SU-DHL-6 (cell line): ENCODE measurements around the gene TOLLIP.

ENCODE experiments used
- H2AFZ ChIP-seq: fragments of 200-600 bp; sonication (generic); 2 replicates; pipeline ENCODE4 v1.6.1; 2014; ENCODE audit warnings: low read depth, mild to moderate bottlenecking, moderate library complexity, mixed read lengths, antibody characterized with exemption, low read length; ENCODE audit not compliant: severe bottlenecking
- H3F3A ChIP-seq: fragments of 200-600 bp; shearing (Covaris generic); 2 replicates; pipeline ENCODE4 v1.6.0; 2016; ENCODE audit warnings: antibody characterized with exemption, mild to moderate bottlenecking; ENCODE audit not compliant: insufficient read depth
- H3K27ac ChIP-seq: fragments of 200-600 bp; sonication (generic); 2 replicates; pipeline ENCODE4 v1.5.1; 2016; ENCODE audit warnings: low read depth, mild to moderate bottlenecking, low read length, moderate library complexity, mixed read lengths
- H3K27me3 ChIP-seq: fragments of 200-600 bp; sonication (generic), shearing (Covaris generic); 2 replicates; pipeline ENCODE4 v1.6.0; 2014; ENCODE audit warnings: mild to moderate bottlenecking, low read length
- H3K36me3 ChIP-seq: fragments of 200-600 bp; sonication (generic); 2 replicates; pipeline ENCODE4 v1.6.1; 2014; ENCODE audit warnings: mild to moderate bottlenecking, low read length, mixed read lengths
- H3K4me2 ChIP-seq: fragments of 300-600, 200-600 bp; shearing (Covaris generic), sonication (generic); 2 replicates; pipeline ENCODE4 v1.6.0; 2014; ENCODE audit warnings: low read length, low read depth, mild to moderate bottlenecking; ENCODE audit not compliant: poor library complexity, severe bottlenecking
- H3K4me3 ChIP-seq: fragments of 200-600 bp; sonication (generic); 2 replicates; pipeline ENCODE4 v1.5.1; 2014; ENCODE audit warnings: antibody characterized with exemption, low read length, mild to moderate bottlenecking, mixed read lengths; ENCODE audit not compliant: insufficient read depth, poor library complexity, severe bottlenecking
- H3K79me2 ChIP-seq: fragments of 200-600 bp; sonication (generic); 2 replicates; pipeline ENCODE4 v1.6.1; 2014; ENCODE audit warnings: mild to moderate bottlenecking, low read length, moderate library complexity; ENCODE audit not compliant: insufficient read depth
- H3K9ac ChIP-seq: fragments of 200-600 bp; sonication (generic); 2 replicates; pipeline ENCODE4 v1.7.0; 2014; ENCODE audit warnings: mild to moderate bottlenecking, low read length
- H3K9me2 ChIP-seq: fragments of 200-600 bp; sonication (generic); replicated peaks from 2 replicates; pipeline ENCODE4 v1.6.1; 2014; ENCODE audit warnings: low read length; ENCODE audit not compliant: insufficient read depth
- H3K9me3 ChIP-seq: fragments of 200-600 bp; sonication (generic); 2 replicates; pipeline ENCODE4 v1.6.1; 2014; ENCODE audit warnings: low read length, mixed read lengths; ENCODE audit not compliant: insufficient read depth
- H4K20me1 ChIP-seq: fragments of 200-600 bp; sonication (generic); 2 replicates; pipeline ENCODE4 v1.6.1; 2014; ENCODE audit warnings: low read depth, mild to moderate bottlenecking, antibody characterized with exemption, low read length, moderate library complexity, mixed read lengths
- CTCF ChIP-seq: fragments of 200-600 bp; sonication (generic); IDR thresholded peaks from one replicate; pipeline ENCODE4 v1.5.1; 2017; ENCODE audit warnings: antibody characterized with exemption, mild to moderate bottlenecking, low read length, moderate library complexity; ENCODE audit not compliant: insufficient read depth, poor library complexity, severe bottlenecking
- EZH2phosphoT487 ChIP-seq: fragments of 200-600 bp; sonication (generic), shearing (Covaris generic); conservative IDR thresholded peaks from 2 replicates; pipeline ENCODE4 v1.6.1; 2018; ENCODE audit warnings: mild to moderate bottlenecking, antibody characterized with exemption, low read length, moderate library complexity, mixed read lengths

Gene TOLLIP

DNA sequence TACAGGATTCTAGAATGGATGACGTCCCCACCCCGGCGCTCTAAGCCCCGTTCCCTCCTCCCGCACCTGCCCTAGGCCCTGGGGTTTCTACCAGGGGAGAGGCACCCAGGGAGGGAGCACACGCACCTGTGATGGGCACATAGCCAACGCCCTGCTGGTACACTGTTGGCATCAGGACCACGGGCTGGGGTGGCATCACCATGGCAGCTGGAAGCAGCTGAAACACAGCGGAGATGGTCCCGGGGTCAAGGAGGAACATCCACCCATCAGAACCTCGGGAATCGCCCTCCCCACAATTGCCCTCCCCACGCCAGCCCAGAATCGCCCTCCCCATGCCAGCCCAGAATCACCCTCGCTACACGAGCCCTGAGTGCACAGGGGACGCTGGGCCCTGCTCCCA is 23.6 kb downstream of the TOLLIP start:
- no peak for TF ChIP-seq CTCF
- no peak for TF ChIP-seq EZH2phosphoT487
- Histone ChIP-seq H3K9me3 (no peaks in the 10 kb centered on the region), H3K79me2 (no peaks in the 10 kb centered on the region), H3F3A (no peaks in the 10 kb centered on the region), H4K20me1 (no peaks in the 10 kb centered on the region), H2AFZ (no peak overlapping the region), H3K27me3 (no peaks in the 10 kb centered on the region), H3K4me2 (no peak overlapping the region), H3K27ac (no peak overlapping the region), H3K9me2 (no peaks in the 10 kb centered on the region), H3K4me3 (no peak overlapping the region), H3K9ac (no peak overlapping the region), H3K36me3 (no peaks in the 10 kb centered on the region)

- H3K9ac ChIP-seq: no peak overlapping the region
- no peak overlapping the region for H3K4me2 ChIP-seq
- H3K27ac ChIP-seq: no peak overlapping the region
- no peak overlapping the region for H2AFZ ChIP-seq
- no peak overlapping the region for H3K4me3 ChIP-seq
- H3K27me3 ChIP-seq: no peaks in the 10 kb centered on the region
- no peaks in the 10 kb centered on the region for H3K36me3 ChIP-seq
- no peaks in the 10 kb centered on the region for H4K20me1 ChIP-seq
- no peaks in the 10 kb centered on the region for H3F3A ChIP-seq
- H3K79me2 ChIP-seq: no peaks in the 10 kb centered on the region
- no peaks in the 10 kb centered on the region for H3K9me2 ChIP-seq
- TF ChIP-seq EZH2phosphoT487 (no peak), CTCF (no peak)
- no peaks in the 10 kb centered on the region for H3K9me3 ChIP-seq
Measured at GRCh38 chr11:1285316-1285744, 24.1 kb downstream of the TOLLIP start.

- Histone ChIP-seq H3K79me2 (no peaks in the 10 kb centered on the region), H3K27me3 (no peaks in the 10 kb centered on the region), H4K20me1 (no peaks in the 10 kb centered on the region), H3K4me3 (no peak overlapping the region), H3K4me2 (no peak overlapping the region), H2AFZ (no peak overlapping the region), H3F3A (no peaks in the 10 kb centered on the region), H3K9me3 (no peaks in the 10 kb centered on the region), H3K27ac (no peak overlapping the region), H3K9me2 (no peaks in the 10 kb centered on the region), H3K9ac (no peak overlapping the region), H3K36me3 (no peaks in the 10 kb centered on the region)
- no peak for TF ChIP-seq CTCF
- TF ChIP-seq EZH2phosphoT487: no peak
Measured at GRCh38 chr11:1283906-1284305, 25.5 kb downstream of the TOLLIP start.

DNA sequence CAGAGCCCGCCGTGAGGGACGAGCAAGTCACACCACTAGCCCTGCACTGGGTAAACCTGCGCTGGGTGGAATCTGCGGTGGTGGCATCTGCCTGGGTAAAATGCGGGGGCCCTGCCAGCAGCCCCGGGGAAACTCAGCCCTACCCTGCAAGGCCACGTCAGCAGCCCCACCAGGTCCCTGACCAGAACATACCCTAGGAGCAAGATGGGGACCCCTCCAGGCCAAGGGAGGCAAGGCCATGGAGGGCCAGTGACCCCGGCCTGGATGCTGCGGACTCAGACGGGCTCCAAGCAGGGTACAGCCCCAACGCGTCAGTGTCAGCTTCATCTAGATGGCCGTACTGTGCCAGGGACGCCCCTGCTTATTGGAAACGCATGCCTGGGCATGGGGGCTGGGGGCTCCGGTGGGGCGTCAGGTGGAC is 26.3 kb downstream of the TOLLIP start:
- Histone ChIP-seq H3K27ac (no peak overlapping the region), H3K9me3 (no peaks in the 10 kb centered on the region), H3K4me3 (no peak overlapping the region), H3K4me2 (no peak overlapping the region), H3F3A (no peaks in the 10 kb centered on the region), H4K20me1 (no peaks in the 10 kb centered on the region), H2AFZ (no peak overlapping the region), H3K9me2 (no peaks in the 10 kb centered on the region), H3K9ac (no peak overlapping the region), H3K79me2 (no peaks in the 10 kb centered on the region), H3K36me3 (no peaks in the 10 kb centered on the region), H3K27me3 (no peaks in the 10 kb centered on the region)
- TF ChIP-seq EZH2phosphoT487: no peak
